MCF 10A (cell line): ENCODE measurements around the gene SYT2. TPM values are rescaled to one million over a fixed set of nuclear protein-coding genes. Genes with fewer than 3 reads are reported as not detected.
"Not testable (repeated sequence)": the region's sequence is repeated elsewhere in the genome, so short reads cannot be mapped to it uniquely, and the experiment has no call there.

Source experiments
- BruUV-seq: library from RNA; stranded (reverse); fragments of 400-500 nt; replicated peaks from 2 replicates; lab custom pipeline; 2021; lab: Mats Ljungman, UMichigan
- CTCF ChIA-PET: fragments of 300-600 bp; sonication (Branson Sonifier 250); formaldehyde crosslinking; extraction: SDS; loops from one replicate; lab custom pipeline; 2021; ENCODE audit warnings: antibody characterized with exemption, inconsistent platforms; lab: Yijun Ruan, JAX
- POLR2A ChIA-PET: fragments of 300-600, 350-650 bp; sonication (Branson Sonifier 250); formaldehyde crosslinking; extraction: SDS; loops from one replicate; lab custom pipeline; 2020; ENCODE audit warnings: antibody characterized with exemption, inconsistent platforms; lab: Yijun Ruan, JAX
- DNase-seq: peaks from one replicate; pipeline ENCODE4 v3.0.0-alpha.2; 2018; ENCODE audit not compliant: unreplicated experiment
- H3K27ac Mint-ChIP-seq: one replicate; pipeline ENCODE4 v1.8.0; 2022; ENCODE audit warnings: mild to moderate bottlenecking, low read depth, mixed read lengths; ENCODE audit not compliant: unreplicated experiment
- H3K27me3 Mint-ChIP-seq: one replicate; pipeline ENCODE4 v1.8.0; 2022; ENCODE audit warnings: mixed read lengths; ENCODE audit not compliant: insufficient read depth, unreplicated experiment
- H3K36me3 Mint-ChIP-seq: one replicate; pipeline ENCODE4 v1.8.0; 2022; ENCODE audit warnings: mild to moderate bottlenecking, moderate library complexity, mixed read lengths; ENCODE audit not compliant: insufficient read depth, unreplicated experiment
- H3K4me1 Mint-ChIP-seq: one replicate; pipeline ENCODE4 v1.8.0; 2022; ENCODE audit warnings: mixed read lengths; ENCODE audit not compliant: insufficient read depth, unreplicated experiment
- H3K4me3 Mint-ChIP-seq: one replicate; pipeline ENCODE4 v1.8.0; 2022; ENCODE audit warnings: mild to moderate bottlenecking, moderate library complexity, mixed read lengths; ENCODE audit not compliant: unreplicated experiment
- H3K9me3 Mint-ChIP-seq: one replicate; pipeline ENCODE4 v1.8.0; 2022; ENCODE audit warnings: mixed read lengths; ENCODE audit not compliant: unreplicated experiment
- CTCF ChIP-seq: fragments of 200-600 bp; IDR thresholded peaks from one replicate; pipeline ENCODE4 v1.8.0; 2022; ENCODE audit warnings: antibody characterized with exemption, mild to moderate bottlenecking; ENCODE audit not compliant: unreplicated experiment
- intact Hi-C: fragments of 100-400 bp; cut with micrococcal nuclease; formaldehyde crosslinking; loops from 2 replicates; pipeline ENCODE4 v1.14.1; 2022
- total RNA-seq: library from RNA; stranded (reverse); gene quantifications from 2 replicates; pipeline ENCODE4 v1.2.3, GENCODE V29; 2022

The SYT2 gene
- total RNA-seq, 1 experiment from 2014 or later: not detected

- no peak for DNase-seq
- H3K9me3 Mint-ChIP-seq: no peaks in the 10 kb centered on the region
- BruUV-seq: no TSS peak
- peaks cover 6% of the 10 kb centered on the region for H3K4me1 Mint-ChIP-seq
- no peak overlapping the region for H3K27ac Mint-ChIP-seq
- TF ChIP-seq CTCF: no peak
- ChIA-PET POLR2A (interaction anchor here (0.9 kb wide), 1 partner anchor 269 kb away, joined by 3 read pairs; no protein-coding TSS in a partner anchor), CTCF (interaction anchor here (1.1 to 2.4 kb wide), 2 partner anchors 82 to 97 kb away, joined by 3 to 5 read pairs; no protein-coding TSS in a partner anchor)
- no peak overlapping the region for H3K4me3 Mint-ChIP-seq
- no peaks in the 10 kb centered on the region for H3K36me3 Mint-ChIP-seq
- intact Hi-C loops: no loop called here
- H3K27me3 Mint-ChIP-seq: no peaks in the 10 kb centered on the region
Measured at GRCh38 chr1:202622388-202622787, 87.9 kb downstream of the SYT2 start.

GRCh38 chr1:202621446-202621845, 88.8 kb downstream of the SYT2 start:
- BruUV-seq: no TSS peak
- ChIA-PET CTCF (interaction anchor here (0.8 to 2.4 kb wide), 3 partner anchors 8 to 98 kb away, joined by 3 to 6 read pairs (median 5); no protein-coding TSS in a partner anchor), POLR2A (interaction anchor here (0.7 kb wide), 1 partner anchor 47 kb away, joined by 3 read pairs; no protein-coding TSS in a partner anchor)
- no peaks in the 10 kb centered on the region for H3K9me3 Mint-ChIP-seq
- intact Hi-C loops: no loop called here
- H3K27ac Mint-ChIP-seq: no peak overlapping the region
- TF ChIP-seq CTCF: no peak
- H3K4me3 Mint-ChIP-seq: no peak overlapping the region
- DNase-seq: no peak
- H3K4me1 Mint-ChIP-seq: peaks cover 6% of the 10 kb centered on the region
- H3K27me3 Mint-ChIP-seq: no peaks in the 10 kb centered on the region
- no peaks in the 10 kb centered on the region for H3K36me3 Mint-ChIP-seq

- intact Hi-C loops, POLR2A ChIA-PET, H3K36me3 Mint-ChIP-seq, H3K27me3 Mint-ChIP-seq, BruUV-seq, H3K4me3 Mint-ChIP-seq, DNase-seq, H3K9me3 Mint-ChIP-seq, H3K27ac Mint-ChIP-seq: not testable (repeated sequence)
- CTCF ChIA-PET: interaction anchor here (1.0 to 1.5 kb wide), 2 partner anchors 20 to 232 kb away, joined by 4 to 6 read pairs; no protein-coding TSS in a partner anchor
- H3K4me1 Mint-ChIP-seq: peaks cover 20% of the 10 kb centered on the region
Measured at GRCh38 chr1:202620036-202620435, 90.2 kb downstream of the SYT2 start.

GRCh38 chr1:202619505-202619904, 90.7 kb downstream of the SYT2 start:
- ChIA-PET POLR2A (no interaction called here), CTCF (interaction anchor here (1.5 kb wide), 1 partner anchor 12 kb away, joined by 4 read pairs; no protein-coding TSS in a partner anchor)
- no peak overlapping the region for H3K4me3 Mint-ChIP-seq
- H3K27ac Mint-ChIP-seq: no peak overlapping the region
- H3K36me3 Mint-ChIP-seq: no peaks in the 10 kb centered on the region
- H3K9me3 Mint-ChIP-seq: no peaks in the 10 kb centered on the region
- peaks cover 24% of the 10 kb centered on the region for H3K4me1 Mint-ChIP-seq
- TF ChIP-seq CTCF: no peak
- intact Hi-C loops: no loop called here
- DNase-seq: no peak
- no TSS peak for BruUV-seq
- no peaks in the 10 kb centered on the region for H3K27me3 Mint-ChIP-seq

- H3K4me1 Mint-ChIP-seq: peaks cover 28% of the 10 kb centered on the region
- H3K9me3 Mint-ChIP-seq, H3K36me3 Mint-ChIP-seq, intact Hi-C loops, H3K4me3 Mint-ChIP-seq, H3K27me3 Mint-ChIP-seq, BruUV-seq, H3K27ac Mint-ChIP-seq, DNase-seq: not testable (repeated sequence)
- POLR2A ChIA-PET: interaction anchor here (0.6 kb wide), 1 partner anchor 16 kb away, joined by 3 read pairs; no protein-coding TSS in a partner anchor
- CTCF ChIA-PET: interaction anchor here (0.6 to 1.5 kb wide), 7 partner anchors 13 to 649 kb away, joined by 3 to 5 read pairs (median 3); no protein-coding TSS in a partner anchor
Measured at GRCh38 chr1:202619012-202619411, 91.2 kb downstream of the SYT2 start.
